ENCODE results near the gene ATOH8.

ATOH8 gene

GRCh38 chr2:85770786-85771409 lies 17.1 kb downstream of the ATOH8 start:
- DNase-seq (ENCODE audit: low read depth), result no peak

DNA sequence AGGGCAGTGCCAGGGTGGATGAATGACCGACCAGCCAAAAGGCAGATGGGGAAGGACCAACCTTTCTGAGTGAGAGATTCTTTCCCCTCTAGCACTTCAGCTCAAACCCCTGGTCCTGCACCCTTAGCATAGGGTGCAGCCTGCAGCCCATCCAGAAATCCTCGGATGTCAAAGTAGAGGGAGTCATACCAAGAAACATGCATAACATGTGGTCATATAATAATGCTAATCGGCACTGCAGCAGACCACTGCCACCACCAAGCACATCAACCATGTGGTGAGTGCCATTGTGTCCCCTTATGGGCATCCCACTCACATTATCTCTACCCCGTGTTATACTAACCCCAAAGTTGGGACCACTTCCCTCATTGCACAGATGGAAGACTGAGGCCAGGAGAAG lies 17.7 kb downstream of the ATOH8 start:
- no peak for DNase-seq (ENCODE audit: low read depth)

DNA sequence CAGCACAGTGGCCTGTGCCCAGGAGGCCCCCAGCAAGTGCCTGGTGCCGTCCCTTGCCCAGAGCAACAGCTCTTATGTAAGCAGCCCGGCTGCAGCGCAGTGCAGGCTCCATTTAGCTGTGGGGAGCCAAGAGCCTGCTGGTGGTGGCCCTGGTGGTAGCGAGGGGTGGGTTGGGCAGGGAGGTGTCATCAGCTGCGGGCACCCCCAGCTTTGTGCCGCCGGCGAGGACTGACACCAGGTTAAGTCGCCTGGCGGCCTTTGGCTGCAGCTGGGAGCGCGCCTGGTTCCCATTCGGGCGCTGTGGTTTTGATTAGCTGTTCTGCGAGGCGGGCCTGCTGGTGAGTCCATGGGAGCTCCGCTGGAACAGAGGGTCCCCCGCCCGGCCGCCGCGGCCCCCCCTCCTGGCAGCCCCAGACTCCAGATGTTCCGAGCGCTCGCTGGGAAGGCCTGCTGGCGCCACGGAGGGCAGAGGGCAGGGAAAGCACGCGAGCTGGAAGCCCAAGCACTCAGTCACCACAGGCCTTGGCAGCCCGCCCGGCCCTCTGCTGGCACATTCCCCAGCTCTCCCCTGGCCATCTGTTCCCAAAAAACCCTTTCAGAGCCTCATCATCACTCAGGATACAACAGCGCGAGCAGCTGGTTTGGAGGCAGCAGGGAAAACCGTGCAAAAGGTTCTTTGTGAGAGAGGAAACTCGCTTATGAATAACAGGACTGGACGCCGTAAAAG lies 18.4 kb downstream of the ATOH8 start:
- no peak for DNase-seq (ENCODE audit: low read depth)

- no peak for DNase-seq (ENCODE audit: low read depth)
Observed at GRCh38 chr2:85772841-85773491, 19.2 kb downstream of the ATOH8 start.

DNA sequence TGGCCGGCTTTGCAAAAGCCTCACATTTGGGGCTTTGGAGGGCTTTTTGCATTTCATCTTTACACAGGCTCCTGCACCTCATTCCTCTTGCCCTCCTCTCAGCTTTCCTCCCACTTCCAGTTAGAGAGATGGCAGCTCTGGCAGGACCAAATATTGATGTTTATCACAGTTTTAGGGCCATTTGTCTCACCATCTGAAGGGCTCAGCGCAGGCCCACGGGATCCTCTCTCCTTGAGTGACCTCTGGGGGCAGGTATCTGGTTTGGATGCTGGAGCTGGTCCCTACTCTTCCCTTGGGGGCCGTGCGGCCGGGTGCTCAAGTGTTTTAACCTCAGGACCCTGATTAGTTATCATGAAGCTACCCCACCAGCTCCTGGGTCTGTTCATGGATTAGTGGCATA lies 19.9 kb downstream of the ATOH8 start:
- no peak for DNase-seq (ENCODE audit: low read depth)

- DNase-seq (ENCODE audit: low read depth), result no peak
Observed at GRCh38 chr2:85774126-85774978, 20.6 kb downstream of the ATOH8 start.

GRCh38 chr2:85775406-85776381 lies 21.9 kb downstream of the ATOH8 start:
- DNase-seq (ENCODE audit: low read depth), result no peak

DNA sequence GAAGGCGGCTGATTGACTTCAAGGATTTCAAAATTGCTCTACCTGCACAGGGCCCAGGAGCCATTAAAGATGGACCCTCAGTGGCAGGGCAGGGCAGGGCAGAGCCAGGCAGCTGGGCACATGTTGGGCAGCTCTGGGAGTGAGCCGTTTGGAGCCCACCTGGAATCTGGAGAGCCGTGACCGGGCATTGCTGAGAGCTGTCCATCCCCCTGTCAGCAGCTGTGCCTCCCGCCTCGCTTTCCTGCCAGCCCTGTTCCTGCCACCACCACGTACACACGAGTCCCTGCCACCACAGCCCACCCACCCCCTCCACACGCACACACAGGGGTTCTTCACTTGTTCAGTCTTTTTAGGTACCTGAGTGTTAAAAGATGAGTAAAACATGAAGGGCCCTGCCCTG lies 22.9 kb downstream of the ATOH8 start:
- no peak for DNase-seq (ENCODE audit: low read depth)

- no peak for DNase-seq (ENCODE audit: low read depth)
Observed at GRCh38 chr2:85777441-85777861, 23.7 kb downstream of the ATOH8 start.

DNA sequence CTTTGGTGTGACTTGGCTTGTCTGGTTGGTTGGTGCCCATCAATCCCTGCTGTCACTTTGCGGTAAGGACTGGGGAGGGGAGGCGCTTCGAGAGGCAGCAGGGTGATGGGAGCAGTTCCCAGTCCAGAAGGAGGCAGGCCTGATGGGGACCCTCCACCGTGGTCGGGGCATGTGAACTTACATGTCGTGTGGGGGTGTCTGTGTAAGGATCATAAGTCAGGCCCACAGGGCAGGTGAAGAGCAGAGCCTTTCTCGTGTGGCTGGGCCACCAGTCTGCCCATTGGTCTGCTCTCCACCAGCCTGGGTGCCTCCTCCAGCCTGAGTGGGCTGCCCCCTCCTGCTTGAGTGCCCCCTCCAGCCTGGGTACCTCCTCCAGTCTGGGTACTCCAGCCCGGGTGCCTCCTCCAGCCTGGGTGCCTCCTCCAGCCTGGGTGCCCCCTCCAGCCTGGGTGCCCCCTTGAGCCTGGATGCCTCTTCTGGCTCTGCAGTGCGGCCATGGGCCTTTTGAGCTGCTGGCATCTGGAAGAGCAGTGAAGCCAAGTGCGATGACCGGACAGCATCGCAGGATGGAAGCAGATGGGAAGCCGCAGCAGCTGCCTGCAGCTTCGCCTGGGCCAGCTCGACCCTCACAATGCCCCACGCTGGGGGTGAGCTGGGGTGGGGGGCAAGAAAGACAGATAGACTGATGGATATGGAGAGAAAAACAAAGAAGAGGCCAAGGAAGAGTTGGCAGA lies 25.0 kb downstream of the ATOH8 start:
- no peak for DNase-seq (ENCODE audit: low read depth)

DNA sequence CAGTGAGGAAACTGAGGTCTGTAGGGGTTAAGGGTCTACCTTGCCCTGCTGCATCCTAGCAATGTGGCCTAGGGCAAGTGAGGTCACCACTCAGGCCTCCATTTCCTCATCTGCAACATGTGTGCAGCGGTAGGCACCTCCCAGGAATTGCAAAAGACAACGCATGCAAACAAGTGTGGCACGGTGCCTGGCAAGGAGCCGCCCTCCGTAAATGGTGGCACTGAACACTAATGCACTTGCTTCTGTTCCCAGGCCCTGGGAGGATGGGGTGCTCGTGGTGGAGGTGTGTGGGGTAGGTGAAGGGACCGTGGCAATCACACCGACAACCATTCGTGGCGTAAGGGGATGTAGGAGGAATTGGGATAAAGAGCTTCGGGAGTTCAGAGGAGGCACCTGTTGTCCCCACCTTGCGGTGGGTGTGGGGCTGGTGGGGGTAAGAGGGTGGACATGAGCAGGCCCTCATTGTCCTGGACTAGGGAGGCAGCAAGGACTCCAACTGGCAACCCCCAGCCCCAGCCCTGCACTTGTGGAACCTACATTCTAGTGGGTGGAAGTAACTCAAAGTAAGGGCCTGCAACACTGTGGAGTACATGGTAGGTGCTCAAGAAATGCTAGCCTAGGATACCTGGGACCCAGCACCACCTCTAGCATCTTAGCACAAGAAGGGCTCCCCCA lies 26.0 kb downstream of the ATOH8 start:
- DNase-seq (ENCODE audit: low read depth), result no peak

DNA sequence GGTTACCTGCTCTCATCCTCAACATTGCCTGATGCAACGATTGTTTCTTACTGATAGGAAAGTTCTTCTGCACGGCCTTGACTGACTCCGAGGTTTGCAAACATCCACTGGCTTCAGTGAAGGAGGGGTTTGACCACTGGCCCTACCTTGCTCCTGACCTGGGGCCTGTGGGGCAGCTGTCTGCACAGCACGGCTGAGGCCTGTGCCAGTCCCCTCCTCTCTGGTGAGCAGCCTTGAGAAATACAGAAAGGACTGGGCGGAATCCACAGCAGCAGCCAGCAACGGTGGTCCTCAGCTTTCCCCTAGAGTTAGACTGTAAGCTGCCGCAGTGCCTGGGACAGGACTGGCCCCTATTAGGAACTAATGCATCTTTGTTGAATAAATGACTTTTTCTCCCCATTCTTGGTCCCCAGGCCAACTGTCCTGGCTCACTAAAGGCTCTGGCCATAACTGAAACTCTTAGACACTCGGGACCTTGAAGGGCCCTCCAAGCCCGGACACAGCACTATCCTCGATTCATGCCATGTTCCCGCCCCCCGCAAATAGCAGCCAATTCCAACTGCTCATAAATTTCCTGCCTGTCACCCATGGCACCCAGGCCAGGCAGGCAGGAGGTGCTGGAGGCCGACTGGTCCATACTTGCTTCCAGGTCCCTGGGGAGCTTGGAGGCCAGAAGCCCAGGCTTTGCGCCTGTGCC lies 26.7 kb downstream of the ATOH8 start:
- no peak for DNase-seq (ENCODE audit: low read depth)

- DNase-seq (ENCODE audit: low read depth), result no peak
Observed at GRCh38 chr2:85781013-85781332, 27.2 kb downstream of the ATOH8 start.

- no peak for DNase-seq (ENCODE audit: low read depth)
Observed at GRCh38 chr2:85783796-85784195, 30.0 kb downstream of the ATOH8 start.

DNA sequence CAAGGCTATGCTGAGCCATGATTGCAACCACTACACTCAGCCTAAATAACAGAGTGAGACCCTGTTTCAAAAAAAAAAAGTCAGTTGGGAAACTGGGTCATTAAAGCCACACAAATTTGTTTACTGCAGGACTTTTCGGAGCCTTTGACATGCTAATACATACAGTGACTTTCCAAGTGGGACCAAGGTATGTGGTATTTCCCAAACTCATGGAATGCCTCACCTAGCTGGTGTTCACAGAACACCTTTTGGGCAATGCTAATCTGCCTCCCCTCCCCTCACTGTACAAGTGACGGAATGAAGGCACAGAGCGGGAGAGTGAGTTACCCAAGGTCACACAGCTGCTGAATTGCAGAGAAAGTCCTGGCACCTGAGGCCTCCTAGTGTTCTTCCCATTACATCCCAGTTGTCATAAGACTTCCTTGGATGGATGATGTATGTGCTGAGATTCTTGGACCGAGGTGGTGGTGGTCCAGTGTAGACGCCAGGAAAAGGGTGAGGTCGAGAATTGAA lies 30.7 kb downstream of the ATOH8 start:
- no peak for DNase-seq (ENCODE audit: low read depth)

DNA sequence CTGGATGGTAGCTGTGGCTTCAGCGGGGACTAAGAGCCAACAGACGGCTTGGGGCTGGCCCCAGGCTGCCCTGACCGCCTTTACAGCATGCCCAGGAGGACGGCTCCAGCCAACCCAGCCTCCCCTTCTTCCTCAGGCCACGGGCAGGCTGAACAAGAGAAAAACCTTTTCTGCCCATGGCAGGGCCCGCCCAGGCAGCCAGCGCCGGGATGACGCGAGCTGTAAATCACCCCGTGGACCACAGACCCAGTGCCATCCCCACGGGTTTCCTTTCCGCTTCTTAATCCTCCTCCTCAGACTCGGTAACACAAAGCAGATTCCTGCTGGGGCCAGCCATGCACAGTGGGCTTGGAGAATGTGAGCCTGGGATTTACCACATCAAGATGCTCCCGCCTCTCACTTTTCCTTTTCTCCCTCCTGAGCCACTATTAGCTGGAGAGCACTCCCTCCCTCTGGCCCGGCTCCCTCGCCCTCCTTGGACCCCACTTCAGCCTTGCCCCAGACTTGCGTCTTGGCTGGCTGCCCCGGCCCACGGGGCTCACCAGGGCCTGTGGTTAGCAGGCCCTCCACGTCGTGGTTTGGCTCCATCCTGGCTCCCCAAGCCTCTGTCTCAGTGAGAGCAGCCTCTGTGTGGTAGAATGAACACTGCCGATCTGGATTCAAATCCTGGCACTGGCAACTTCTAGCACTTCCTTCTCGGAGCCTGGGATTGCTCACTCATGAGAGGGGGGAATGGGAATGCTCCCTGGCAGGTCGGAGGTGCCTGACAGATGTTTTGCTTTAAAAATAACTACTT lies 31.4 kb downstream of the ATOH8 start:
- no peak for DNase-seq (ENCODE audit: low read depth)

- DNase-seq (ENCODE audit: low read depth), result no peak
Observed at GRCh38 chr2:85785871-85786270, 32.1 kb downstream of the ATOH8 start.

GRCh38 chr2:85786444-85786843 lies 32.7 kb downstream of the ATOH8 start:
- no peak for DNase-seq (ENCODE audit: low read depth)
